ENCODE measurements around the gene LETM1. TPM values are rescaled to one million over a fixed set of nuclear protein-coding genes. Genes with fewer than 3 reads are reported as not detected.
"Not testable (repeated sequence)": the region's sequence is repeated elsewhere in the genome, so short reads cannot be mapped to it uniquely, and the experiment has no call there.

LETM1 gene
- total RNA-seq, 1 donor: 51.7 TPM

GRCh38 chr4:1846580-1846979 lies 9.4 kb downstream of the LETM1 start:
- no peak for TF ChIP-seq CTCF (IDR thresholded peaks at IDR 0.05; ENCODE audit: insufficient read depth, low read length)
- no peak overlapping the region for H3K4me3 ChIP-seq (ENCODE audit: low read depth, low read length)
- DNase-seq (ENCODE audit: low read depth): no peak

- not testable (repeated sequence) for DNase-seq (ENCODE audit: low read depth)
Measured at GRCh38 chr4:1844618-1845017, 11.3 kb downstream of the LETM1 start.

GRCh38 chr4:1843852-1844251 lies 12.1 kb downstream of the LETM1 start:
- TF ChIP-seq CTCF (IDR thresholded peaks at IDR 0.05; ENCODE audit: insufficient read depth, low read length): no peak
- H3K4me3 ChIP-seq (ENCODE audit: low read depth, low read length): no peak overlapping the region
- peak; percentile 42 for DNase-seq (ENCODE audit: low read depth)

More at GRCh38 chr4:1844618-1845017, 11.3 kb downstream of the LETM1 start:
- H3K4me3 ChIP-seq (ENCODE audit: low read depth, low read length): not testable (repeated sequence)

- DNase-seq (ENCODE audit: low read depth): peak; percentile 81
- TF ChIP-seq CTCF (IDR thresholded peaks at IDR 0.05; ENCODE audit: insufficient read depth, low read length): no peak
- H3K4me3 ChIP-seq (ENCODE audit: low read depth, low read length): no peak overlapping the region
Measured at GRCh38 chr4:1842993-1843448, 12.9 kb downstream of the LETM1 start.

GRCh38 chr4:1842339-1842895 lies 13.5 kb downstream of the LETM1 start:
- H3K4me3 ChIP-seq (ENCODE audit: low read depth, low read length): no peak overlapping the region
- no peak for DNase-seq (ENCODE audit: low read depth)
- peak; percentile 2 for TF ChIP-seq CTCF (IDR thresholded peaks at IDR 0.05; ENCODE audit: insufficient read depth, low read length)

DNA sequence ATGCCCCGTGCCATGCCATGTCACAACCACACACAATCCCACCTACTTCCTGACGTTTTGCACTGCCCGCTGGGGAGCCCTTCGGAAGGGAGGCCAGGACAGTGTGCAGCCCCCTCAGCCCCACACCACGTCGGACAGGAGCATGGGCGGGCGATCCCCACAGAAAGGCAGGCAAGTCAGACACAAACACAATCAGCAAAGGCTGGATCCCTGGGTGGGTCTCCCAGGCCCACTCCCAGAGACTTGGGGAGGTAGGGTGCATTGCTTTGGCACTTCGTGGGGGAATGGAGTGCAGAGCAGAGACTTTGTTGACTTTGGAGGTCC lies 14.1 kb downstream of the LETM1 start:
- DNase-seq (ENCODE audit: low read depth): no peak
- H3K4me3 ChIP-seq (ENCODE audit: low read depth, low read length): no peak overlapping the region
- no peak for TF ChIP-seq CTCF (IDR thresholded peaks at IDR 0.05; ENCODE audit: insufficient read depth, low read length)

DNA sequence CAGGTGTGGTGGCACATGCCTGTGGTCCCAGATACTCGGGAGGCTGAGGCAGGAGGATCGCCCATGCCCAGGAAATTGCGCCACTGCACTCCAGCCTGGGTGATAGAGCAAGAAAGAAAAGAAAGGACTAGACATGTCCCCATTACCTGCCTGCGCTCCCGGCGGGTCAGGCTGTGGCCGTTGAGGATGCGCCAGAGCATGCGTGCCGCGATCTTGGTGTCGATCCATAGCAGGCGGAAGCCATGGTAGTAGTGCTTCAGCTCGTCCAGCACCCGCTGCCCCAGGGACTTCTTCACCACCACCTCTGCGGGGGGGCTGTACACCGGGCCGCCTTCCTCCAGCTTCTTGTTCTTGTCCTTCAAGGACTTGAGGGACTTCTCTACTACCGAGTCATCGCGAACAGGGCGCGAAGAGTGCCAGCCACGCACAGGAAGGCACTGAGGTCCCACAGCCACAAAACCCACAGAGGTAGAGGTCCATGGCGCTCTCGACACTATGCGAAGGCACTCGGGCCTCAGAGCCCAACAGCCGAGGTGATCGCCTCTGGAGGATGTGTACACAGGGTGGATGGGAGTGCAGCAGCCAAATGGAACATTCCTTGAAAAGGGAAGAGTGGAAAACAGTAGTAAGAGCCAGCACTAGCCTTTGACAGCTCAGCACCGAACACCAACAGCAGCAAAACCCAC lies 14.6 kb downstream of the LETM1 start:
- DNase-seq (ENCODE audit: low read depth): no peak
- no peak overlapping the region for H3K4me3 ChIP-seq (ENCODE audit: low read depth, low read length)
- no peak for TF ChIP-seq CTCF (IDR thresholded peaks at IDR 0.05; ENCODE audit: insufficient read depth, low read length)

Measured in fibroblast of the aortic adventitia (primary cell).